ENCODE data around the gene IP6K3. TPM values are rescaled to one million over a fixed set of nuclear protein-coding genes. Genes with fewer than 3 reads are reported as not detected.

The IP6K3 gene
- total RNA-seq, 1 donor, result 6.0 TPM

DNA sequence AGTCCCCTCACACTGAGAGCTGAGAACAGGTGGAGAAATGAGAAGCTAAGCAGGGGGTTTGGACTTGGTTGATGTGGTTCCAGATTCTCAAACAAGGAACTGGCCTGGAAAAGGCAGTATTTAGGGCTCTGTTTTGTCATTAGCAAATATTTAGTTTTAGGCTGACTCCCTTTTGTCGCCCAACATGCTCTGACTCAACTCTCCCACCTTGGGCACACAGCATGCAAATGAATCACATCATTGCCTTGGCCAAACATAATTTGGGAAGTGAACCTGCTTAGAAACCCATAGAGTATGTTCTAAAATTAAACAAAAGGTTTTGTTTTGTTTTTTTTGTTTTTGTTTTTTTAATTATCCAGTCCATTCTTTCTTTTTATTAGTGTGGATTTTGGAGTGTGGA is 25.7 kb downstream of the IP6K3 start:
- DNase-seq (ENCODE audit: low read depth), result no peak
- TF ChIP-seq, protein P1, sequence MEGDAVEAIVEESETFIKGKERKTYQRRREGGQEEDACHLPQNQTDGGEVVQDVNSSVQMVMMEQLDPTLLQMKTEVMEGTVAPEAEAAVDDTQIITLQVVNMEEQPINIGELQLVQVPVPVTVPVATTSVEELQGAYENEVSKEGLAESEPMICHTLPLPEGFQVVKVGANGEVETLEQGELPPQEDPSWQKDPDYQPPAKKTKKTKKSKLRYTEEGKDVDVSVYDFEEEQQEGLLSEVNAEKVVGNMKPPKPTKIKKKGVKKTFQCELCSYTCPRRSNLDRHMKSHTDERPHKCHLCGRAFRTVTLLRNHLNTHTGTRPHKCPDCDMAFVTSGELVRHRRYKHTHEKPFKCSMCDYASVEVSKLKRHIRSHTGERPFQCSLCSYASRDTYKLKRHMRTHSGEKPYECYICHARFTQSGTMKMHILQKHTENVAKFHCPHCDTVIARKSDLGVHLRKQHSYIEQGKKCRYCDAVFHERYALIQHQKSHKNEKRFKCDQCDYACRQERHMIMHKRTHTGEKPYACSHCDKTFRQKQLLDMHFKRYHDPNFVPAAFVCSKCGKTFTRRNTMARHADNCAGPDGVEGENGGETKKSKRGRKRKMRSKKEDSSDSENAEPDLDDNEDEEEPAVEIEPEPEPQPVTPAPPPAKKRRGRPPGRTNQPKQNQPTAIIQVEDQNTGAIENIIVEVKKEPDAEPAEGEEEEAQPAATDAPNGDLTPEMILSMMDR (IDR thresholded peaks at IDR 0.05; ENCODE audit: insufficient read depth, low read depth, low read length), result no peak
- H3K4me3 ChIP-seq (ENCODE audit: low read depth, low read length), result no peak overlapping the region

DNA sequence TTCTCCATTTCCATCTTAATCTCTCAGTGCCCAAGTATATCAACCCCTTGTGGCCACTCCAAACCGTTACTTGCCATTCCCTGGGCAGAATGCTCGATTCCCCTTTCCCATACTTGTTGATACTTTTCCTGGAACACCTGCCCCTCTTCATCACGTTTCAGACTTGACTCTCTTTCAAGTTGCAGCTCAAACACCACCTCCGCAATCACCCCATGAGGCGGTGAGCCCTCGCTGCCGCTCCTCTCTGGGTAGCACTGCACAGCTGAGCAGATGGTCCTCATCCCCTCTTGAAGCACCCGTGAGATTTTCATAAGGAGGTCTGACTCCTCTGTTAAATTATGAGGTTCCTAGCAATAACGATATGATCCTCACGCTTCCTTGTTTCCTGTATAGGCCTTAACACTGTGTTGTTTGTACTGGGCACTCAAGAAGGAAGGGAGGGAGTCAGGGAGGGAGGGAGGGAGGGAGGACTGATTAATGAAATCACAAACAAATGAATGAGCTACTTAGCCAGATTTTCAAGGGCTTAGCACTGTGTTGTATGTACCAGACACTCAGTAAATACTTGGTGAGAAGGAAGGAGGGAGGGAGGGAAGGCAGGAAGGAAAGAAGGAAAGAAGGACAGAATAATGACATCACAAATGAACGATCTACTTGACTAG is 27.2 kb downstream of the IP6K3 start:
- DNase-seq (ENCODE audit: low read depth), result no peak
- no peak overlapping the region for H3K4me3 ChIP-seq (ENCODE audit: low read depth, low read length)
- TF ChIP-seq, protein P1 (IDR thresholded peaks at IDR 0.05; ENCODE audit: insufficient read depth, low read depth, low read length), result no peak

DNA sequence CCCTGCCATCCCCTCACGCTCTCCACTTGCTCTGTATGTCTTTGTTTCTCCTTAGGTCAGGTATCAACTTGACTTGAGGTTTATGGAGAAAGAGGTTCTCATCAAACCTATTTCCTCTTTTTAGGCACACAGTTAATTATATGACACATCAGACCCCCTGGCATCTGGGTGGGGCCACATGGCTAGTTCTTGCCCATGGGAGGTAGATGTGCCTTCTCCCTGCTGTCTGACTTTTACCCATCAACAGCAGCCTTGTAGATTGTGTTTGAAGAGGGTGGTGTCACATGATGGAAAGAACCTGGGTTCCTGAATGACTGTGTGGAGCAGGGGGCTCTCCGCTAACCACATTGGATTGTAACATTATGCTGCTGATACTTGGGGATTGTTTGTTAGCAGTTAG is 28.0 kb downstream of the IP6K3 start:
- H3K4me3 ChIP-seq (ENCODE audit: low read depth, low read length), result no peak overlapping the region
- no peak for DNase-seq (ENCODE audit: low read depth)
- TF ChIP-seq, protein P1 (IDR thresholded peaks at IDR 0.05; ENCODE audit: insufficient read depth, low read depth, low read length), result no peak

DNA sequence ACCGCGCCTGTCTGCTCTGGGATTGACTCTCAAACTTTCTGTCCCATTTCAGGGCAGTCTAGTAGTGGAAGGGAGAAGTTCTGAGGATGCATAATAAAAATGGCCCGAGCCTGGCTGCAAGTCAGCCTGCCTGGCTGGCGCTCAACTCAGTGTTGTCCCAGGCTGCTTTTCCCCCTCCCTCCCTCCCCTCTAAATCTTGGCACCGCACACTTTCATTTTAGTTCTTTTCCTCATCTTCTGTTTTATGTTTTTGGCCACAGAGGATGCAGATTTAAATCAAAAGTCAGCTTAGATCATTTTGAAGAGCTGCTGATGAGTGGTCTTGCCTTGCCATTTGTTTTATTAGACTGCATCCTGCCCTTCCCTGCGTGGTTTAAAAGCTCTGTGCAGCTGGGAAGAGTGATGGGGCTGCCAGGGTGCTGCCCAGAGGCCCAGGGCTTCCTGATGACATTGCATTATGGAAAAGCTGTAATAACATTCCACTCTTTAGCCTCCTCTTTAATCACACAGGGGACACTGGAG is 28.7 kb downstream of the IP6K3 start:
- DNase-seq (ENCODE audit: low read depth), result no peak
- TF ChIP-seq, protein P1 (IDR thresholded peaks at IDR 0.05; ENCODE audit: insufficient read depth, low read depth, low read length), result no peak
- H3K4me3 ChIP-seq (ENCODE audit: low read depth, low read length), result no peak overlapping the region

DNA sequence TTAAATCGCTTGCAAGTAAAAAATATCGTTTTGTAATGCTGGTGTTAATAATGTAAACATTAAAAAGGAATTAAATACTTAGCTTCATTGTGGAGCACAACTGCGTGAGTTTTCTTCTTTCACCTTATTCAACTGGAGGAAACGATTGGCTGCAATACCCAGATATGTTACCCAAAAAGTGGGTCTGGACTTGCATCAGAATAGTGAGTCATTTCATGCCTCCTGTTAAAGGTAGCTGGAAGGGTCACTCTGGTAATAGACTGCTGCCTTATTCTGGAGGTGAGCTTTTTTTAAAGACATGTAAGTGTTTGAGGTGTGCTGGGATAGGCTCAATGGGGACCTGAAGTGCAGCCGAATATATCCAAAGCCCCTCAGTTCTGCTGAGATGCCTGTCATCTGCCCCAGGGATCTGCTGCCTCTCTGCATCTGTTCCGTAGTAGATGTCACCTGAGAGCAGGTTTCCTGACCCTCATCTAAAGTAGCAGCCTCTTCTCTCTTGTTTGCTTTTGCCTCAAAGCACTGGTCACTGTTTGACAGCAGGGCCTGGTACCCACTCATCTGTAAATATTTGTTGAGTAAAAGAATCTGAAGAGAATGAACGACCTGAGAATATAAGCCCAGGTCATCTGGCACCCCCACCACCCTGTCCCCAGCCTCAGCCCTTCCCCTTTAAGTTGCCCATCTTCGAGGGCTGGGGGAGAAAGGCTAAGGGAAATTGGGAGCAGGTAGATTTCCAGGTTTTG is 29.6 kb downstream of the IP6K3 start:
- no peak for DNase-seq (ENCODE audit: low read depth)
- TF ChIP-seq, protein P1 (IDR thresholded peaks at IDR 0.05; ENCODE audit: insufficient read depth, low read depth, low read length), result no peak
- no peak overlapping the region for H3K4me3 ChIP-seq (ENCODE audit: low read depth, low read length)

DNA sequence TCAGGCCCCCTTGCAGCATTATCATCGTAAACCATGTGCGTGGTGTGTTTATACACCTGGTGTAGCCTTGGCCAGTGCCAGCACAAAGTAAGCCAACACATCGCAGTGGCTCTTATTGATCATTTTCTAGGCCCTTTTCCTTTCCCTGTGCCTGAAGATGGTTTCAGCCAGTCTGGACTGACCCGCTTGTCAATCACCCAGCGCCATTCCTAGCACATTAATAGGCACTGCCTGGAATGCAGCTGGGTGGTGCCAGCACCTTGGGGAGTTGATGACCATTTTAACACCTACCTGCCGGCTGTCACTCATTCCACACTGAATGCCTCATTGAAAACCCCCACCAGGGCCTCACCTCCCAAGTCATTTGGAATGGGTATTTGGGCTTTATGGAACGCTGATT is 30.3 kb downstream of the IP6K3 start:
- TF ChIP-seq, protein P1 (IDR thresholded peaks at IDR 0.05; ENCODE audit: insufficient read depth, low read depth, low read length), result no peak
- no peak for DNase-seq (ENCODE audit: low read depth)

More for the DNA sequence above, 30.3 kb downstream of the IP6K3 start:
- no peak overlapping the region for H3K4me3 ChIP-seq (ENCODE audit: low read depth, low read length)

All from fibroblast of villous mesenchyme (primary cell).